GM23248 (cell line): ENCODE results near the gene PSMB11.

Experiments used
- EZH2 ChIP-seq: fragments of 200-600 bp; sonication (generic); IDR thresholded peaks from 2 replicates; pipeline ENCODE4 v1.6.1; 2018; ENCODE audit warnings: antibody characterized with exemption, mild to moderate bottlenecking; ENCODE audit not compliant: insufficient read depth, poor library complexity, severe bottlenecking
- EZH2phosphoT487 ChIP-seq: fragments of 200-600 bp; sonication (generic); IDR thresholded peaks from 2 replicates; pipeline ENCODE4 v1.6.1; 2018; ENCODE audit warnings: antibody characterized with exemption, moderate library complexity, mild to moderate bottlenecking, low read depth; ENCODE audit not compliant: insufficient read depth

DNA sequence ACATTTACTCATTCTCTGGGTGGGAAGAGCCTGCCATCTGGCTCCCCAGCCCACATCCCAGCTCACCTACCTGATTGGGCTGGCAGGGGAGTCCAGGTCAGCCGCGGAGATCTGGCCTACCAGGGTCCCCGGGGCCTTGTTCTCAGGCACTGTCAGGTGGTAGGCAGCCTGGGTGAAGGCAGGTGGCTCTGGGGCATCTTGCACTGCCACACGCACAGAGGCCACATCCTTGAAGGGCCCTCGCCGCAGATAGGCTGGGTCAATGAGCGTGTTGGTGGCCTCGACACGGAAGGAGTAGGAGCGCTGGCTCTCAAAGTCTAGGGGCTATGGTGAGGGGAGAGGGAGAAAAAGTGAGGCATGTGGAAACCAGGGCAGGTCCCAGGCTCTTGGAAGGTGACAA, 11.4 kb downstream of the PSMB11 start:
- TF ChIP-seq EZH2phosphoT487 (no peak), EZH2 (no peak)
